WTC11 (cell line): ENCODE measurements around the gene SLX4. TPM values are rescaled to one million over a fixed set of nuclear protein-coding genes. Genes with fewer than 3 reads are reported as not detected.

Source experiments
- ATAC-seq: fragments of 200-7000 bp; cut with Tn5 transposase; 2 replicates; pipeline ENCODE4 v1.10.0; 2021; ENCODE audit warnings: mild to moderate bottlenecking, moderate library complexity
- CTCF ChIA-PET: fragments of 300-600 bp; sonication (Branson Sonifier 250); formaldehyde crosslinking; loops from one replicate; lab custom pipeline; 2021; ENCODE audit warnings: antibody characterized with exemption; lab: Charles Lee
- POLR2A ChIA-PET: fragments of 350-600 bp; sonication (Branson Sonifier 250); formaldehyde crosslinking; loops from one replicate; lab custom pipeline; 2021; ENCODE audit warnings: antibody characterized with exemption; lab: Charles Lee
- DNase-seq: peaks from one replicate; pipeline ENCODE4 v3.0.0; 2021; ENCODE audit warnings: low spot score
- H3K27ac Mint-ChIP-seq: 2 replicates; pipeline ENCODE4 v1.8.0; 2021; ENCODE audit warnings: mixed read lengths
- H3K27me3 Mint-ChIP-seq: 2 replicates; pipeline ENCODE4 v1.8.0; 2021; ENCODE audit warnings: low read depth, mild to moderate bottlenecking, moderate library complexity, mixed read lengths
- H3K36me3 Mint-ChIP-seq: 2 replicates; pipeline ENCODE4 v1.8.0; 2021; ENCODE audit warnings: mixed read lengths
- H3K4me1 Mint-ChIP-seq: 2 replicates; pipeline ENCODE4 v1.8.0; 2022; ENCODE audit warnings: mixed read lengths
- H3K4me3 Mint-ChIP-seq: 2 replicates; pipeline ENCODE4 v1.8.0; 2021; ENCODE audit warnings: mild to moderate bottlenecking, moderate library complexity, mixed read lengths
- H3K9me3 Mint-ChIP-seq: 2 replicates; pipeline ENCODE4 v1.8.0; 2021; ENCODE audit warnings: mixed read lengths
- ATF1 ChIP-seq: sonication (generic); formaldehyde crosslinking; IDR thresholded peaks from 2 replicates; pipeline ENCODE4 v1.8.1; 2023; ENCODE audit warnings: mild to moderate bottlenecking, moderate library complexity, missing genetic modification reagents
- EMX1 ChIP-seq: fragments of 250-450 bp; sonication (Bioruptor Pico); IDR thresholded peaks from 2 replicates; pipeline ENCODE4 v1.8.0; 2021; ENCODE audit warnings: mild to moderate bottlenecking
- GABPB1 ChIP-seq: sonication (generic); formaldehyde crosslinking; IDR thresholded peaks from 2 replicates; pipeline ENCODE4 v1.8.1; 2023; ENCODE audit warnings: mild to moderate bottlenecking, missing genetic modification reagents
- JAZF1 ChIP-seq: fragments of 250-450 bp; sonication (Bioruptor Pico); IDR thresholded peaks from 2 replicates; pipeline ENCODE4 v1.9.0; 2021; ENCODE audit warnings: moderate library complexity, mild to moderate bottlenecking, inconsistent platforms
- MLX ChIP-seq: sonication (generic); formaldehyde crosslinking; IDR thresholded peaks from 2 replicates; pipeline ENCODE4 v1.8.1; 2023; ENCODE audit warnings: mild to moderate bottlenecking, missing genetic modification reagents, moderate library complexity
- NFATC4 ChIP-seq: fragments of 250-450 bp; sonication (Bioruptor Pico); IDR thresholded peaks from 2 replicates; pipeline ENCODE4 v1.9.0; 2021; ENCODE audit warnings: mild to moderate bottlenecking
- SOX15 ChIP-seq: fragments of 250-450 bp; sonication (Bioruptor Pico); IDR thresholded peaks from 2 replicates; pipeline ENCODE4 v1.9.0; 2021; ENCODE audit warnings: mild to moderate bottlenecking
- ZBTB43 ChIP-seq: sonication (generic); formaldehyde crosslinking; IDR thresholded peaks from 2 replicates; pipeline ENCODE4 v1.8.1; 2023; ENCODE audit warnings: mild to moderate bottlenecking, missing genetic modification reagents
- ZNF423 ChIP-seq: fragments of 250-450 bp; sonication (Bioruptor Pico); IDR thresholded peaks from 2 replicates; pipeline ENCODE4 v2.1.2; 2022; ENCODE audit warnings: mild to moderate bottlenecking, moderate library complexity
- ZNF671 ChIP-seq: fragments of 250-450 bp; sonication (Bioruptor Pico); IDR thresholded peaks from 2 replicates; pipeline ENCODE4 v1.8.0; 2021; ENCODE audit warnings: mild to moderate bottlenecking
- total RNA-seq: library from RNA; stranded (reverse); gene quantifications from 3 replicates; pipeline ENCODE4 v1.2.3, GENCODE V29; 2021
- TF ChIP-seq, protein P1 (sequence below): sonication (generic); formaldehyde crosslinking; IDR thresholded peaks from 2 replicates; pipeline ENCODE4 v1.8.1; 2022; ENCODE audit warnings: mild to moderate bottlenecking, moderate library complexity, missing genetic modification reagents
- TF ChIP-seq, protein P2 (sequence below): sonication (generic); formaldehyde crosslinking; IDR thresholded peaks from 2 replicates; pipeline ENCODE4 v1.8.1; 2022; ENCODE audit warnings: low read depth, missing genetic modification reagents, borderline replicate concordance
- TF ChIP-seq, protein P3 (sequence below): fragments of 250-450 bp; sonication (Bioruptor Pico); IDR thresholded peaks from 2 replicates; pipeline ENCODE4 v1.9.0; 2021; ENCODE audit warnings: mild to moderate bottlenecking
- TF ChIP-seq, protein P4 (sequence below): sonication (generic); formaldehyde crosslinking; IDR thresholded peaks from 2 replicates; pipeline ENCODE4 v1.8.1; 2023; ENCODE audit warnings: mild to moderate bottlenecking, missing genetic modification reagents, borderline replicate concordance
- TF ChIP-seq, protein P5 (sequence below): fragments of 200-600 bp; IDR thresholded peaks from 2 replicates; pipeline ENCODE4 v1.8.0; 2022; ENCODE audit warnings: antibody characterized with exemption
- TF ChIP-seq, protein P6 (sequence below): fragments of 250-450 bp; sonication (Bioruptor Pico); IDR thresholded peaks from 2 replicates; pipeline ENCODE4 v2.1.2; 2022; ENCODE audit warnings: mild to moderate bottlenecking, moderate library complexity

SLX4 gene
- total RNA-seq, 1 experiment from 2014 or later: 16.7 TPM

DNA sequence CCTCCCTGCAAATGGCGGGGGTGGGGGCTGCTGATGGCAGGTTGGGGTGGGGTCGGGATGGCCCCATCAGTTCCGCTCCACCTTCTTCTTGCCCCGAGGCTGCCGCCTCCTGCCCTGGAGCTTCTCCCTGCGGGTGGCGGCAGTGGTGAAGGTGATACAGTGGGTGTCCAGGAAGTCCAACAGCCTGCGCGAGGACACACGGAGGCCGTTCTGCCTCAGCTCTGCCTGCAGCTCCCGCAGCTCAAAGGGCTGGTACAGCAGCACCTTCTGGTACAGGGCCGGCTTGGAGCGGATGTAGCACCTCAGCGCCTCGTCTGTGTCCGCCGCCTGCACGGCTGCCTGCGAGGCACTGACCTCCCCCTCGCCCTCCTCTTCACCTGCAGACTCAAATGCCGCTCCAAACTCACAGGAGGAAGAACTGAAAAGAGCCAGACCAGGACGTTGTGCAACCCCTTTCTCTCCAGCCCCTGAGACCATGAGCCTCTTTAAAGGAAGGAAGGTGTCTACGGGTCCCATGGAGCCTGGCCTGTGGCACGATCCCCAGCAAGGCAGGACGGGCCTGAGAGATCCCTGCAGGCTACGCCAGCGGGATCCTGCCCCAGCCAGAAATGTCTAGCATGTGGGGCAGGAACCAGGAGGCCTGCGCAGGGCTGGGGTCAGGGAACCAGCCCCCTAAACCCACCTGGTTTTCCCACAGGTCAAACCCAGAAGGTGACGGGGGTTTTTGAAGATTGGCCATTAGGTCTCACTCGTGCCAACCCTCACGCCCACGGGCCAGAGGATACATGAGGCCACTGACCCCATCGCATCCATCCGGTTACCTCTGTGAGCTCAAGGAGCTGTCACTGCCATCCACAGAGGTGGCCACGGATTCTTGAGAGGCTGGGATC lies 28.9 kb downstream of the SLX4 start:
- H3K9me3 Mint-ChIP-seq: no peaks in the 10 kb centered on the region
- TF ChIP-seq JAZF1 (no peak), ZBTB43 (CRISPR knock-in tag) (no peak), EMX1 (CRISPR knock-in tag) (no peak), SOX15 (CRISPR knock-in tag) (no peak), ZNF423 (CRISPR knock-in tag) (no peak)
- TF ChIP-seq, all 79 proteins: peak for 0
- Mint-ChIP-seq H3K4me3 (no peak overlapping the region), H3K36me3 (peaks cover 28% of the 10 kb centered on the region), H3K4me1 (peaks cover 11% of the 10 kb centered on the region), H3K27me3 (no peaks in the 10 kb centered on the region), H3K27ac (no peak overlapping the region)
- ChIA-PET CTCF (no interaction called here), POLR2A (no interaction called here)
- no peak for ATAC-seq
- no peak for DNase-seq

DNA sequence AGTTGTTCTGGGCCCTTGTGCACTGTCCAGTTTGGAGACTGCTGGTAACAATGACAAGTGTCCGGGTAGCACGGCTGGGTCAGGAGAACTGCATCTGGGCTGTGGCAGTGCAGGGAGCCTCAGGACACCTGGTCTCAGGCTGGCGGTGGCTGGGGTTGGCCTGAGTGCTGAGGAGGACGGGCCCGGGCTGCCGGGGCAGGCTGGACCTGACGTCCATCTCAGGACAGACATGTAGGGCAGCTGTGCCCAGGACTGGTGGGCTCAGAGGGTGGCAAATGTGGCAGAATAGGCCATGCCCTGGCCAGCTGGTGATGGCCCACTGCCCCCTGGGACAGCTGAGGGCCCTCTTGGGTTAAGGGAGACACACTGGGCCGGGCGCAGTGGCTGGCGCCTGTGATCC lies 30.0 kb downstream of the SLX4 start:
- Mint-ChIP-seq H3K27me3 (no peaks in the 10 kb centered on the region), H3K4me1 (peaks cover 9% of the 10 kb centered on the region), H3K4me3 (no peak overlapping the region), H3K9me3 (no peaks in the 10 kb centered on the region), H3K27ac (no peak overlapping the region), H3K36me3 (peaks cover 24% of the 10 kb centered on the region)
- ATAC-seq (no peak), DNase-seq (no peak)
- CTCF ChIA-PET: no interaction called here
- no peak for TF ChIP-seq NFATC4
- TF ChIP-seq, protein P1, sequence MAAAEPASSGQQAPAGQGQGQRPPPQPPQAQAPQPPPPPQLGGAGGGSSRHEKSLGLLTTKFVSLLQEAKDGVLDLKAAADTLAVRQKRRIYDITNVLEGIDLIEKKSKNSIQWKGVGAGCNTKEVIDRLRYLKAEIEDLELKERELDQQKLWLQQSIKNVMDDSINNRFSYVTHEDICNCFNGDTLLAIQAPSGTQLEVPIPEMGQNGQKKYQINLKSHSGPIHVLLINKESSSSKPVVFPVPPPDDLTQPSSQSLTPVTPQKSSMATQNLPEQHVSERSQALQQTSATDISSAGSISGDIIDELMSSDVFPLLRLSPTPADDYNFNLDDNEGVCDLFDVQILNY (CRISPR knock-in tag): no peak
- TF ChIP-seq, protein P2, sequence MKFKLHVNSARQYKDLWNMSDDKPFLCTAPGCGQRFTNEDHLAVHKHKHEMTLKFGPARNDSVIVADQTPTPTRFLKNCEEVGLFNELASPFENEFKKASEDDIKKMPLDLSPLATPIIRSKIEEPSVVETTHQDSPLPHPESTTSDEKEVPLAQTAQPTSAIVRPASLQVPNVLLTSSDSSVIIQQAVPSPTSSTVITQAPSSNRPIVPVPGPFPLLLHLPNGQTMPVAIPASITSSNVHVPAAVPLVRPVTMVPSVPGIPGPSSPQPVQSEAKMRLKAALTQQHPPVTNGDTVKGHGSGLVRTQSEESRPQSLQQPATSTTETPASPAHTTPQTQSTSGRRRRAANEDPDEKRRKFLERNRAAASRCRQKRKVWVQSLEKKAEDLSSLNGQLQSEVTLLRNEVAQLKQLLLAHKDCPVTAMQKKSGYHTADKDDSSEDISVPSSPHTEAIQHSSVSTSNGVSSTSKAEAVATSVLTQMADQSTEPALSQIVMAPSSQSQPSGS (CRISPR knock-in tag): no peak
- TF ChIP-seq, protein P3, sequence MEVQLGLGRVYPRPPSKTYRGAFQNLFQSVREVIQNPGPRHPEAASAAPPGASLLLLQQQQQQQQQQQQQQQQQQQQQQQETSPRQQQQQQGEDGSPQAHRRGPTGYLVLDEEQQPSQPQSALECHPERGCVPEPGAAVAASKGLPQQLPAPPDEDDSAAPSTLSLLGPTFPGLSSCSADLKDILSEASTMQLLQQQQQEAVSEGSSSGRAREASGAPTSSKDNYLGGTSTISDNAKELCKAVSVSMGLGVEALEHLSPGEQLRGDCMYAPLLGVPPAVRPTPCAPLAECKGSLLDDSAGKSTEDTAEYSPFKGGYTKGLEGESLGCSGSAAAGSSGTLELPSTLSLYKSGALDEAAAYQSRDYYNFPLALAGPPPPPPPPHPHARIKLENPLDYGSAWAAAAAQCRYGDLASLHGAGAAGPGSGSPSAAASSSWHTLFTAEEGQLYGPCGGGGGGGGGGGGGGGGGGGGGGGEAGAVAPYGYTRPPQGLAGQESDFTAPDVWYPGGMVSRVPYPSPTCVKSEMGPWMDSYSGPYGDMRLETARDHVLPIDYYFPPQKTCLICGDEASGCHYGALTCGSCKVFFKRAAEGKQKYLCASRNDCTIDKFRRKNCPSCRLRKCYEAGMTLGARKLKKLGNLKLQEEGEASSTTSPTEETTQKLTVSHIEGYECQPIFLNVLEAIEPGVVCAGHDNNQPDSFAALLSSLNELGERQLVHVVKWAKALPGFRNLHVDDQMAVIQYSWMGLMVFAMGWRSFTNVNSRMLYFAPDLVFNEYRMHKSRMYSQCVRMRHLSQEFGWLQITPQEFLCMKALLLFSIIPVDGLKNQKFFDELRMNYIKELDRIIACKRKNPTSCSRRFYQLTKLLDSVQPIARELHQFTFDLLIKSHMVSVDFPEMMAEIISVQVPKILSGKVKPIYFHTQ (CRISPR knock-in tag): no peak
- POLR2A ChIA-PET: no interaction called here

DNA sequence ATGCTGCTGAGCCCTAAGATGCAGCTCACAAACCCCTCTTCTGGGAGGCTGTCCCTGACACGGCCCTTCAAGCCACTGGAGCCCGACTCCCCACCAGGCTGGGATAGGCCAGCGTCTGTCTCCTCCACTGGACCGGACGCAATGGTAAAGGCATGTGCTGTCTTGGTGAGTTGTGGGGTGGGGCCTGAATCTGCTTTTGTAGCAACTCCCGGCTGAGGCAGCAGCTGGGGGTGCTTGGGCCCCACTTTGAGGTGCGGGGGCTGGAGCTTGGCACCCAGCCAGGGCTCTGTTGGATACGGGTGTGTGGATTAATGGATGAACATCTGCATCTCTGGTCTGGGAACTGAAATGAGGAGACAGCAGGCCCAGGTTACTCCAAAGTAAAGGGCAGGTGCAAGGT lies 30.7 kb downstream of the SLX4 start:
- ChIA-PET CTCF (no interaction called here), POLR2A (no interaction called here)
- no peak overlapping the region for H3K4me3 Mint-ChIP-seq
- H3K4me1 Mint-ChIP-seq: peaks cover 9% of the 10 kb centered on the region
- H3K27ac Mint-ChIP-seq: no peak overlapping the region; the same call in 1 of the 2 replicates
- peaks cover 20% of the 10 kb centered on the region for H3K36me3 Mint-ChIP-seq
- DNase-seq: no peak
- H3K9me3 Mint-ChIP-seq: no peaks in the 10 kb centered on the region
- ATAC-seq: no peak
- no peaks in the 10 kb centered on the region for H3K27me3 Mint-ChIP-seq
- TF ChIP-seq, protein P4, sequence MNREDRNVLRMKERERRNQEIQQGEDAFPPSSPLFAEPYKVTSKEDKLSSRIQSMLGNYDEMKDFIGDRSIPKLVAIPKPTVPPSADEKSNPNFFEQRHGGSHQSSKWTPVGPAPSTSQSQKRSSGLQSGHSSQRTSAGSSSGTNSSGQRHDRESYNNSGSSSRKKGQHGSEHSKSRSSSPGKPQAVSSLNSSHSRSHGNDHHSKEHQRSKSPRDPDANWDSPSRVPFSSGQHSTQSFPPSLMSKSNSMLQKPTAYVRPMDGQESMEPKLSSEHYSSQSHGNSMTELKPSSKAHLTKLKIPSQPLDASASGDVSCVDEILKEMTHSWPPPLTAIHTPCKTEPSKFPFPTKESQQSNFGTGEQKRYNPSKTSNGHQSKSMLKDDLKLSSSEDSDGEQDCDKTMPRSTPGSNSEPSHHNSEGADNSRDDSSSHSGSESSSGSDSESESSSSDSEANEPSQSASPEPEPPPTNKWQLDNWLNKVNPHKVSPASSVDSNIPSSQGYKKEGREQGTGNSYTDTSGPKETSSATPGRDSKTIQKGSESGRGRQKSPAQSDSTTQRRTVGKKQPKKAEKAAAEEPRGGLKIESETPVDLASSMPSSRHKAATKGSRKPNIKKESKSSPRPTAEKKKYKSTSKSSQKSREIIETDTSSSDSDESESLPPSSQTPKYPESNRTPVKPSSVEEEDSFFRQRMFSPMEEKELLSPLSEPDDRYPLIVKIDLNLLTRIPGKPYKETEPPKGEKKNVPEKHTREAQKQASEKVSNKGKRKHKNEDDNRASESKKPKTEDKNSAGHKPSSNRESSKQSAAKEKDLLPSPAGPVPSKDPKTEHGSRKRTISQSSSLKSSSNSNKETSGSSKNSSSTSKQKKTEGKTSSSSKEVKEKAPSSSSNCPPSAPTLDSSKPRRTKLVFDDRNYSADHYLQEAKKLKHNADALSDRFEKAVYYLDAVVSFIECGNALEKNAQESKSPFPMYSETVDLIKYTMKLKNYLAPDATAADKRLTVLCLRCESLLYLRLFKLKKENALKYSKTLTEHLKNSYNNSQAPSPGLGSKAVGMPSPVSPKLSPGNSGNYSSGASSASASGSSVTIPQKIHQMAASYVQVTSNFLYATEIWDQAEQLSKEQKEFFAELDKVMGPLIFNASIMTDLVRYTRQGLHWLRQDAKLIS: no peak
- TF ChIP-seq, protein P5, sequence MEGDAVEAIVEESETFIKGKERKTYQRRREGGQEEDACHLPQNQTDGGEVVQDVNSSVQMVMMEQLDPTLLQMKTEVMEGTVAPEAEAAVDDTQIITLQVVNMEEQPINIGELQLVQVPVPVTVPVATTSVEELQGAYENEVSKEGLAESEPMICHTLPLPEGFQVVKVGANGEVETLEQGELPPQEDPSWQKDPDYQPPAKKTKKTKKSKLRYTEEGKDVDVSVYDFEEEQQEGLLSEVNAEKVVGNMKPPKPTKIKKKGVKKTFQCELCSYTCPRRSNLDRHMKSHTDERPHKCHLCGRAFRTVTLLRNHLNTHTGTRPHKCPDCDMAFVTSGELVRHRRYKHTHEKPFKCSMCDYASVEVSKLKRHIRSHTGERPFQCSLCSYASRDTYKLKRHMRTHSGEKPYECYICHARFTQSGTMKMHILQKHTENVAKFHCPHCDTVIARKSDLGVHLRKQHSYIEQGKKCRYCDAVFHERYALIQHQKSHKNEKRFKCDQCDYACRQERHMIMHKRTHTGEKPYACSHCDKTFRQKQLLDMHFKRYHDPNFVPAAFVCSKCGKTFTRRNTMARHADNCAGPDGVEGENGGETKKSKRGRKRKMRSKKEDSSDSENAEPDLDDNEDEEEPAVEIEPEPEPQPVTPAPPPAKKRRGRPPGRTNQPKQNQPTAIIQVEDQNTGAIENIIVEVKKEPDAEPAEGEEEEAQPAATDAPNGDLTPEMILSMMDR: no peak
- TF ChIP-seq GABPB1 (CRISPR knock-in tag) (no peak), ZNF671 (no peak), ATF1 (CRISPR knock-in tag) (no peak), MLX (CRISPR knock-in tag) (no peak)
- TF ChIP-seq, protein P6, sequence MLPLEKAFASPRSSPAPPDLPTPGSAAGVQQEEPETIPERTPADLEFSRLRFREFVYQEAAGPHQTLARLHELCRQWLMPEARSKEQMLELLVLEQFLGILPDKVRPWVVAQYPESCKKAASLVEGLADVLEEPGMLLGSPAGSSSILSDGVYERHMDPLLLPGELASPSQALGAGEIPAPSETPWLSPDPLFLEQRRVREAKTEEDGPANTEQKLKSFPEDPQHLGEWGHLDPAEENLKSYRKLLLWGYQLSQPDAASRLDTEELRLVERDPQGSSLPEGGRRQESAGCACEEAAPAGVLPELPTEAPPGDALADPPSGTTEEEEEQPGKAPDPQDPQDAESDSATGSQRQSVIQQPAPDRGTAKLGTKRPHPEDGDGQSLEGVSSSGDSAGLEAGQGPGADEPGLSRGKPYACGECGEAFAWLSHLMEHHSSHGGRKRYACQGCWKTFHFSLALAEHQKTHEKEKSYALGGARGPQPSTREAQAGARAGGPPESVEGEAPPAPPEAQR (CRISPR knock-in tag): no peak
